WTC11 (cell line): ENCODE results near the gene PTPN13.

Source experiments
- CBFB ChIP-seq: sonication (generic); formaldehyde crosslinking; IDR thresholded peaks from 2 replicates; pipeline ENCODE4 v1.8.1; 2022; ENCODE audit warnings: mild to moderate bottlenecking, low read depth, missing genetic modification reagents
- CTCF ChIP-seq: fragments of 200-600 bp; IDR thresholded peaks from 2 replicates; pipeline ENCODE4 v1.8.0; 2022; ENCODE audit warnings: antibody characterized with exemption
- HMGXB4 ChIP-seq: sonication (generic); formaldehyde crosslinking; IDR thresholded peaks from 2 replicates; pipeline ENCODE4 v1.8.1; 2023; ENCODE audit warnings: mild to moderate bottlenecking, moderate library complexity, missing genetic modification reagents
- JUN ChIP-seq: sonication (generic); formaldehyde crosslinking; IDR thresholded peaks from 2 replicates; pipeline ENCODE4 v1.8.0; 2023; ENCODE audit warnings: mild to moderate bottlenecking, missing genetic modification reagents
- MAX ChIP-seq: sonication (generic); formaldehyde crosslinking; IDR thresholded peaks from 2 replicates; pipeline ENCODE4 v1.8.0; 2022; ENCODE audit warnings: mild to moderate bottlenecking, missing genetic modification reagents
- NR1H2 ChIP-seq: sonication (generic); formaldehyde crosslinking; IDR thresholded peaks from 2 replicates; pipeline ENCODE4 v1.9.0; 2021; ENCODE audit warnings: mild to moderate bottlenecking, moderate library complexity, missing genetic modification reagents
- NR2C2 ChIP-seq: sonication (generic); formaldehyde crosslinking; IDR thresholded peaks from 2 replicates; pipeline ENCODE4 v1.8.0; 2022; ENCODE audit warnings: mild to moderate bottlenecking, missing genetic modification reagents
- NR3C1 ChIP-seq: sonication (generic); formaldehyde crosslinking; conservative IDR thresholded peaks from 2 replicates; pipeline ENCODE4 v1.8.1; 2023; ENCODE audit warnings: low read depth, mild to moderate bottlenecking, missing genetic modification reagents
- TEAD4 ChIP-seq: sonication (generic); formaldehyde crosslinking; IDR thresholded peaks from 2 replicates; pipeline ENCODE4 v1.8.0; 2022; ENCODE audit warnings: mild to moderate bottlenecking, missing genetic modification reagents
- USF1 ChIP-seq: sonication (generic); formaldehyde crosslinking; IDR thresholded peaks from 2 replicates; pipeline ENCODE4 v1.8.0; 2022; ENCODE audit warnings: mild to moderate bottlenecking, missing genetic modification reagents
- ZSCAN18 ChIP-seq: fragments of 250-450 bp; sonication (Bioruptor Pico); IDR thresholded peaks from 2 replicates; pipeline ENCODE4 v2.1.2; 2022; ENCODE audit warnings: mild to moderate bottlenecking, moderate library complexity

GRCh38 chr4:86855572-86855971 lies 261.5 kb downstream of the PTPN13 start:
- TF ChIP-seq CTCF (no peak), USF1 (no peak), CBFB (no peak), TEAD4 (CRISPR knock-in tag) (no peak), NR1H2 (CRISPR knock-in tag) (no peak), JUN (CRISPR knock-in tag) (no peak), MAX (CRISPR knock-in tag) (no peak), ZSCAN18 (CRISPR knock-in tag) (no peak), HMGXB4 (CRISPR knock-in tag) (no peak), NR2C2 (CRISPR knock-in tag) (no peak), NR3C1 (CRISPR knock-in tag) (no peak)
